H9 (cell line): ENCODE measurements around the gene POU3F3. TPM values are rescaled to one million over a fixed set of nuclear protein-coding genes. Genes with fewer than 3 reads are reported as not detected.

Source experiments
- DNase-seq: peaks from one replicate; pipeline ENCODE4 v3.0.0-alpha.2; 2017
- H2AFZ ChIP-seq: one replicate; pipeline ENCODE4 v1.6.1; 2013; ENCODE audit warnings: mild to moderate bottlenecking, low read length, control low read depth, moderate library complexity
- H2AK5ac ChIP-seq: 2 replicates; pipeline ENCODE4 v1.6.1; 2013; ENCODE audit warnings: low read length, control low read depth, mixed read lengths; ENCODE audit not compliant: insufficient read length
- H2BK120ac ChIP-seq: one replicate; pipeline ENCODE4 v1.6.1; 2013; ENCODE audit warnings: low read depth, mild to moderate bottlenecking, low read length, control low read depth, inconsistent platforms; ENCODE audit not compliant: poor library complexity, severe bottlenecking
- H2BK12ac ChIP-seq: 2 replicates; pipeline ENCODE4 v1.6.1; 2013; ENCODE audit warnings: low read length, control low read depth, mixed read lengths, low read depth; ENCODE audit not compliant: insufficient read length
- H2BK15ac ChIP-seq: 2 replicates; pipeline ENCODE4 v1.6.1; 2013; ENCODE audit warnings: low read depth, low read length, control low read depth
- H2BK20ac ChIP-seq: one replicate; pipeline ENCODE4 v1.6.1; 2013; ENCODE audit warnings: low read depth, mild to moderate bottlenecking, low read length, control low read depth, inconsistent platforms; ENCODE audit not compliant: poor library complexity, severe bottlenecking
- H2BK5ac ChIP-seq: 2 replicates; pipeline ENCODE4 v1.6.1; 2013; ENCODE audit warnings: low read length, control low read depth, mixed read lengths; ENCODE audit not compliant: insufficient read length
- H3K14ac ChIP-seq: 2 replicates; pipeline ENCODE4 v1.6.1; 2013; ENCODE audit warnings: low read length, control low read depth; ENCODE audit not compliant: insufficient read depth
- H3K18ac ChIP-seq: 2 replicates; pipeline ENCODE4 v1.6.1; 2013; ENCODE audit warnings: low read depth, mild to moderate bottlenecking, mixed read lengths, low read length, control low read depth; ENCODE audit not compliant: insufficient read length
- H3K23ac ChIP-seq: 2 replicates; pipeline ENCODE4 v1.6.1; 2013; ENCODE audit warnings: low read length, control low read depth, mixed read lengths, low read depth; ENCODE audit not compliant: insufficient read length
- H3K23me2 ChIP-seq: 2 replicates; pipeline ENCODE4 v1.6.1; 2013; ENCODE audit warnings: low read depth, mild to moderate bottlenecking, mixed read lengths, low read length, control low read depth; ENCODE audit not compliant: insufficient read length, poor library complexity, severe bottlenecking
- H3K27ac ChIP-seq: 2 replicates; pipeline ENCODE4 v1.5.1; 2013; ENCODE audit warnings: low read length, control low read depth, mixed read lengths, low read depth; ENCODE audit not compliant: insufficient read length
- H3K27me3 ChIP-seq: 2 replicates; pipeline ENCODE4 v1.6.1; 2013; ENCODE audit warnings: low read length, control low read depth, inconsistent platforms; ENCODE audit not compliant: insufficient read depth
- H3K4ac ChIP-seq: 2 replicates; pipeline ENCODE4 v1.6.1; 2013; ENCODE audit warnings: low read depth, mild to moderate bottlenecking, control low read depth, inconsistent platforms, low read length, moderate library complexity
- H3K4me1 ChIP-seq: 2 replicates; pipeline ENCODE4 v1.6.1; 2013; ENCODE audit warnings: low read length, control low read depth, inconsistent platforms; ENCODE audit not compliant: insufficient read depth
- H3K4me2 ChIP-seq: 2 replicates; pipeline ENCODE4 v1.6.1; 2013; ENCODE audit warnings: low read length, control low read depth, mixed read lengths; ENCODE audit not compliant: insufficient read length, insufficient read depth
- H3K56ac ChIP-seq: 2 replicates; pipeline ENCODE4 v1.6.1; 2013; ENCODE audit warnings: low read depth, mild to moderate bottlenecking, mixed read lengths, low read length, control low read depth; ENCODE audit not compliant: insufficient read length
- H3K79me1 ChIP-seq: 2 replicates; pipeline ENCODE4 v1.6.1; 2013; ENCODE audit warnings: low read depth, mild to moderate bottlenecking, moderate library complexity, low read length, control low read depth, inconsistent platforms; ENCODE audit not compliant: insufficient read depth, poor library complexity, severe bottlenecking
- H3K79me2 ChIP-seq: 2 replicates; pipeline ENCODE4 v1.6.1; 2013; ENCODE audit warnings: low read length, control low read depth, inconsistent platforms; ENCODE audit not compliant: insufficient read depth
- H3K9ac ChIP-seq: 2 replicates; pipeline ENCODE4 v1.6.1; 2013; ENCODE audit warnings: low read length, control low read depth, mixed read lengths; ENCODE audit not compliant: insufficient read length; ENCODE audit errors: extremely low read depth
- H3K9me3 ChIP-seq: one replicate; pipeline ENCODE4 v1.6.1; 2013; ENCODE audit warnings: low read depth, low read length, inconsistent platforms; ENCODE audit not compliant: control insufficient read depth
- H3T11ph ChIP-seq: one replicate; pipeline ENCODE4 v1.6.1; 2013; ENCODE audit warnings: mild to moderate bottlenecking, low read length, control low read depth, inconsistent platforms
- H4K20me1 ChIP-seq: one replicate; pipeline ENCODE4 v1.6.1; 2013; ENCODE audit not compliant: control insufficient read depth, insufficient read length, insufficient read depth
- H4K5ac ChIP-seq: 2 replicates; pipeline ENCODE4 v1.6.1; 2013; ENCODE audit warnings: low read depth, mild to moderate bottlenecking, mixed read lengths, low read length, control low read depth; ENCODE audit not compliant: insufficient read length
- H4K8ac ChIP-seq: replicated peaks from 2 replicates; pipeline ENCODE4 v1.6.1; 2013; ENCODE audit warnings: low read length, control low read depth, mixed read lengths, low read depth; ENCODE audit not compliant: insufficient read length
- H4K91ac ChIP-seq: 2 replicates; pipeline ENCODE4 v1.6.1; 2013; ENCODE audit warnings: low read depth, mild to moderate bottlenecking, moderate library complexity, mixed read lengths, low read length, control low read depth; ENCODE audit not compliant: insufficient read length
- H3K27ac Mint-ChIP-seq, 3 experiments: 2 replicates in 2 of 3; 3 replicates in 1 of 3; pipeline ENCODE4 v1.8.0; 2020 to 2021; ENCODE audit warnings: mixed read lengths in 3 of 3, mild to moderate bottlenecking in 1 of 3, moderate library complexity in 1 of 3
- H3K27me3 Mint-ChIP-seq: 2 replicates; pipeline ENCODE4 v1.8.0; 2021; ENCODE audit warnings: low read depth, mild to moderate bottlenecking, moderate library complexity, mixed read lengths
- H3K36me3 Mint-ChIP-seq, 3 experiments: 2 replicates in 2 of 3; 3 replicates in 1 of 3; pipeline ENCODE4 v1.8.0; 2020 to 2021; ENCODE audit warnings: low read depth in 3 of 3, mixed read lengths in 3 of 3; ENCODE audit not compliant: insufficient read depth in 1 of 3
- H3K4me1 Mint-ChIP-seq, 2 experiments: 2 replicates each; pipeline ENCODE4 v1.8.0; 2020; ENCODE audit warnings: mixed read lengths in 2 of 2
- H3K4me3 Mint-ChIP-seq, 2 experiments: 2 replicates in 1 of 2; 3 replicates in 1 of 2; pipeline ENCODE4 v1.8.0; 2020 to 2021; ENCODE audit warnings: mild to moderate bottlenecking in 2 of 2, mixed read lengths in 2 of 2, moderate library complexity in 1 of 2
- H3K9me3 Mint-ChIP-seq, 2 experiments: 2 replicates in 1 of 2; 3 replicates in 1 of 2; pipeline ENCODE4 v1.8.0; 2020; ENCODE audit warnings: mild to moderate bottlenecking in 2 of 2, mixed read lengths in 2 of 2, moderate library complexity in 1 of 2
- WGBS: extraction: QIAGEN DNeasy Blood & Tissue Kit; methylation state at CpG from one replicate; pipeline ENCODE4 v1.1.7; 2013; ENCODE audit warnings: missing lambda C conversion rate, low lambda C conversion rate, mixed read lengths; ENCODE audit not compliant: insufficient read length; ENCODE audit errors: extremely low coverage; 5-methylcytosine and 5-hydroxymethylcytosine counted together
- total RNA-seq: library from RNA; stranded (reverse); gene quantifications from 2 replicates; pipeline ENCODE4 v1.2.1, GENCODE V29; 2021
- TF ChIP-seq, protein P1 (sequence below): fragments of 200-600 bp; sonication (generic); conservative IDR thresholded peaks from 3 replicates; pipeline ENCODE4 v1.8.0; 2021; ENCODE audit warnings: antibody characterized with exemption, mild to moderate bottlenecking

Gene POU3F3
- total RNA-seq, 1 experiment from 2014 or later: not detected

GRCh38 chr2:104844807-104845551 is 8.9 kb upstream of the POU3F3 start:
- no peak overlapping the region for H2BK20ac ChIP-seq
- H4K20me1 ChIP-seq: no peaks in the 10 kb centered on the region
- no peak overlapping the region for H3K23ac ChIP-seq
- H2AK5ac ChIP-seq: no peak overlapping the region
- H3T11ph ChIP-seq: no peak overlapping the region
- peaks cover 41 to 59% of the 10 kb centered on the region in 2 experiments for H3K4me1 Mint-ChIP-seq
- no peak overlapping the region for H2BK15ac ChIP-seq
- no peak overlapping the region for H2BK12ac ChIP-seq
- H4K8ac ChIP-seq: no peak overlapping the region
- H3K27ac Mint-ChIP-seq: 0 out of 7 replicates have a peak overlapping the region, but pooled peaks of 1 of the 3 experiments have one; percentile 12
- H3K4me3 Mint-ChIP-seq: peak overlapping the region; percentile 57 to 82
- no peak overlapping the region for H2AFZ ChIP-seq
- H3K36me3 Mint-ChIP-seq: no peaks in the 10 kb centered on the region; a peak in 1 of 7 replicates
- H4K5ac ChIP-seq: no peak overlapping the region
- peak overlapping the region; percentile 58 for H3K4me2 ChIP-seq
- no peak overlapping the region for H3K9ac ChIP-seq
- H3K4me1 ChIP-seq: no peaks in the 10 kb centered on the region; the same call in 1 of the 2 replicates
- no peak overlapping the region for H3K18ac ChIP-seq
- peaks cover 96% of the 10 kb centered on the region for H3K27me3 Mint-ChIP-seq
- H3K27me3 ChIP-seq: peaks cover 65% of the 10 kb centered on the region
- no peaks in the 10 kb centered on the region for H3K79me2 ChIP-seq
- no peak overlapping the region for H3K14ac ChIP-seq
- no peak overlapping the region for H3K4ac ChIP-seq
- no peak overlapping the region for H2BK120ac ChIP-seq
- H3K56ac ChIP-seq: no peak overlapping the region
- peak; percentile 84 for DNase-seq
- no peak overlapping the region for H4K91ac ChIP-seq
- no CpG with 5 or more reads among the region's 56 CpGs for WGBS
- no peak overlapping the region for H2BK5ac ChIP-seq
- H3K9me3 Mint-ChIP-seq: peaks cover 2 to 12% of the 10 kb centered on the region in 2 experiments; a peak in 3 of 5 replicates
- H3K23me2 ChIP-seq: peaks cover 27% of the 10 kb centered on the region
- no peaks in the 10 kb centered on the region for H3K9me3 ChIP-seq
- TF ChIP-seq, protein P1, sequence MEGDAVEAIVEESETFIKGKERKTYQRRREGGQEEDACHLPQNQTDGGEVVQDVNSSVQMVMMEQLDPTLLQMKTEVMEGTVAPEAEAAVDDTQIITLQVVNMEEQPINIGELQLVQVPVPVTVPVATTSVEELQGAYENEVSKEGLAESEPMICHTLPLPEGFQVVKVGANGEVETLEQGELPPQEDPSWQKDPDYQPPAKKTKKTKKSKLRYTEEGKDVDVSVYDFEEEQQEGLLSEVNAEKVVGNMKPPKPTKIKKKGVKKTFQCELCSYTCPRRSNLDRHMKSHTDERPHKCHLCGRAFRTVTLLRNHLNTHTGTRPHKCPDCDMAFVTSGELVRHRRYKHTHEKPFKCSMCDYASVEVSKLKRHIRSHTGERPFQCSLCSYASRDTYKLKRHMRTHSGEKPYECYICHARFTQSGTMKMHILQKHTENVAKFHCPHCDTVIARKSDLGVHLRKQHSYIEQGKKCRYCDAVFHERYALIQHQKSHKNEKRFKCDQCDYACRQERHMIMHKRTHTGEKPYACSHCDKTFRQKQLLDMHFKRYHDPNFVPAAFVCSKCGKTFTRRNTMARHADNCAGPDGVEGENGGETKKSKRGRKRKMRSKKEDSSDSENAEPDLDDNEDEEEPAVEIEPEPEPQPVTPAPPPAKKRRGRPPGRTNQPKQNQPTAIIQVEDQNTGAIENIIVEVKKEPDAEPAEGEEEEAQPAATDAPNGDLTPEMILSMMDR: no peak
- no peaks in the 10 kb centered on the region for H3K79me1 ChIP-seq
- H3K27ac ChIP-seq: no peak overlapping the region
